Transverse colon (tissue), 4 donors: ENCODE measurements around the gene HDAC8. TPM values are rescaled to one million over a fixed set of nuclear protein-coding genes. Genes with fewer than 3 reads are reported as not detected.
"Not testable (repeated sequence)": the region's sequence is repeated elsewhere in the genome, so short reads cannot be mapped to it uniquely, and the experiment has no call there.

Source experiments
- DNase-seq: peaks from one replicate; pipeline ENCODE4 v3.0.0-alpha.2; 2019
- H3K27ac ChIP-seq, 4 donors: fragments of 200-600 bp; sonication (generic); 2 replicates each; pipeline ENCODE4 v1.5.1; 2016 to 2018; ENCODE audit warnings: inconsistent platforms in 4 of 4
- H3K27me3 ChIP-seq: fragments of 200-600 bp; sonication (generic); 2 replicates; pipeline ENCODE4 v1.5.1; 2017; ENCODE audit warnings: inconsistent platforms
- H3K36me3 ChIP-seq, 4 donors: fragments of 200-600 bp; sonication (generic); 2 replicates each; pipeline ENCODE4 v1.5.1; 2017 to 2019; ENCODE audit warnings: inconsistent platforms in 4 of 4
- H3K4me1 ChIP-seq, 4 donors: fragments of 200-600 bp; sonication (generic); 2 replicates each; pipeline ENCODE4 v1.5.1; 2017 to 2020; ENCODE audit warnings: inconsistent platforms in 4 of 4
- H3K4me3 ChIP-seq, 4 donors: fragments of 200-600 bp; sonication (generic); 1 replicate in 1 of 4; 2 replicates in 3 of 4; pipeline versions ENCODE4 v1.5.1 to v1.6.1; 2017 to 2019; ENCODE audit warnings: inconsistent platforms in 4 of 4
- H3K9me3 ChIP-seq, 2 donors: fragments of 200-600 bp; sonication (generic); 2 replicates each; pipeline ENCODE4 v1.5.1; 2017 to 2019; ENCODE audit warnings: inconsistent platforms in 2 of 2
- CTCF ChIP-seq, 5 experiments: fragments of 200-600 bp in 3 of 5; fragments of 450-650 bp in 2 of 5; sonication (generic) in 3 of 5; IDR thresholded peaks; 1 replicate in 2 of 5; 2 replicates in 3 of 5; pipeline ENCODE4 v1.5.1; 2016 to 2017; ENCODE audit warnings: antibody characterized with exemption in 5 of 5, inconsistent platforms in 3 of 5, mild to moderate bottlenecking in 2 of 5, moderate library complexity in 1 of 5
- EP300 ChIP-seq: sonication (generic); formaldehyde crosslinking; IDR thresholded peaks from one replicate; pipeline ENCODE4 v1.6.1; 2017; ENCODE audit warnings: antibody characterized with exemption, low read depth
- POLR2A ChIP-seq: fragments of 450-650 bp; IDR thresholded peaks from one replicate; pipeline ENCODE4 v1.6.1; 2016; ENCODE audit warnings: antibody characterized with exemption, mild to moderate bottlenecking, moderate library complexity
- POLR2AphosphoS5 ChIP-seq, 3 donors: sonication (generic); formaldehyde crosslinking; IDR thresholded peaks; one replicate each; pipeline ENCODE4 v1.6.1; 2016; ENCODE audit warnings: antibody characterized with exemption in 3 of 3
- whole genome bisulfite sequencing, 2 donors: methylation state at CpG; one replicate each; pipeline ENCODE4 v1.1.5; 2018; ENCODE audit warnings: low coverage in 1 of 2; 5-methylcytosine and 5-hydroxymethylcytosine counted together
- in situ Hi-C, 4 donors: fragments of 200-750 bp; cut with MboI; loops; one replicate each; pipeline versions ENCODE4 v1.15.0 to v1.15.1; 2017; ENCODE audit warnings: low sequenced_read_pairs in 3 of 4, low pct_ligation_motif_present in 1 of 4, low pct_unique_long_range_greater_than_20kb in 1 of 4
- intact Hi-C: fragments of 100-400 bp; cut with DNase I; formaldehyde crosslinking; loops from one replicate; pipeline ENCODE4 v1.15.1; 2023; ENCODE audit warnings: low total_unique reads
- total RNA-seq, 4 donors: library from RNA; depleted of rRNA; stranded (reverse); fragments of >200 nt; gene quantifications; one replicate each; pipeline ENCODE4 v1.1.0, GENCODE V29; 2016

The HDAC8 gene
- total RNA-seq, 4 donors from 2014 or later: 10.5 to 37.5 (median 18.4) TPM

GRCh38 chrX:72465889-72466288 lies 106.8 kb downstream of the HDAC8 start:
- no peaks in the 10 kb centered on the region for H3K27me3 ChIP-seq
- TF ChIP-seq POLR2AphosphoS5 (IDR thresholded peaks at IDR 0.05) (no peak), CTCF (IDR thresholded peaks at IDR 0.05) (no peak), EP300 (no peak), POLR2A (no peak)
- H3K9me3 ChIP-seq: no peaks in the 10 kb centered on the region
- H3K27ac ChIP-seq: no peak overlapping the region
- WGBS, 2 donors: 69 to 90% methylated on average over 2 of the region's 2 CpGs
- H3K4me1 ChIP-seq: no peaks in the 10 kb centered on the region
- in situ Hi-C loops: no loop called here
- intact Hi-C loops: no loop called here
- no peaks in the 10 kb centered on the region for H3K36me3 ChIP-seq
- no peak overlapping the region for H3K4me3 ChIP-seq
- DNase-seq: no peak

- in situ Hi-C loops: no loop called here
- H3K4me3 ChIP-seq: no peak overlapping the region
- no peak for TF ChIP-seq CTCF (IDR thresholded peaks at IDR 0.05)
- TF ChIP-seq POLR2AphosphoS5 (IDR thresholded peaks at IDR 0.05): no peak
- no peak for TF ChIP-seq POLR2A
- no peak for TF ChIP-seq EP300
- no peaks in the 10 kb centered on the region for H3K9me3 ChIP-seq
- WGBS, 2 donors: 62 to 64% methylated on average over 4 to 5 of the region's 5 CpGs
- no peak overlapping the region for H3K27ac ChIP-seq
- H3K27me3 ChIP-seq: no peaks in the 10 kb centered on the region
- intact Hi-C loops: no loop called here
- no peak for DNase-seq
- no peaks in the 10 kb centered on the region for H3K36me3 ChIP-seq
- no peaks in the 10 kb centered on the region for H3K4me1 ChIP-seq
Measured at GRCh38 chrX:72461766-72462165, 110.9 kb downstream of the HDAC8 start.

- Histone ChIP-seq H3K36me3 (no peaks in the 10 kb centered on the region), H3K27me3 (no peaks in the 10 kb centered on the region), H3K27ac (no peak overlapping the region), H3K4me1 (no peaks in the 10 kb centered on the region), H3K9me3 (no peaks in the 10 kb centered on the region), H3K4me3 (no peak overlapping the region)
- DNase-seq: no peak
- 65 to 100% methylated on average over 1 to 2 of the region's 2 CpGs for WGBS, 2 donors
- intact Hi-C loops: no loop called here
- no peak for TF ChIP-seq POLR2A
- no peak for TF ChIP-seq EP300
- TF ChIP-seq CTCF (IDR thresholded peaks at IDR 0.05): no peak
- no peak for TF ChIP-seq POLR2AphosphoS5 (IDR thresholded peaks at IDR 0.05)
- in situ Hi-C loops: no loop called here
Measured at GRCh38 chrX:72461288-72461687, 111.4 kb downstream of the HDAC8 start.

GRCh38 chrX:72460715-72461114 lies 111.9 kb downstream of the HDAC8 start:
- Histone ChIP-seq H3K4me3 (no peak overlapping the region), H3K4me1 (no peaks in the 10 kb centered on the region), H3K9me3 (no peaks in the 10 kb centered on the region), H3K27me3 (no peaks in the 10 kb centered on the region), H3K36me3 (no peaks in the 10 kb centered on the region), H3K27ac (no peak overlapping the region)
- intact Hi-C loops (no loop called here), in situ Hi-C loops (no loop called here)
- TF ChIP-seq POLR2A (no peak), EP300 (no peak), POLR2AphosphoS5 (IDR thresholded peaks at IDR 0.05) (no peak), CTCF (IDR thresholded peaks at IDR 0.05) (no peak)
- DNase-seq: no peak
- WGBS, 2 donors: 85 to 86% methylated on average over 1 of the region's 1 CpG

- H3K4me3 ChIP-seq, in situ Hi-C loops, intact Hi-C loops, H3K27ac ChIP-seq, H3K27me3 ChIP-seq, DNase-seq, H3K4me1 ChIP-seq, H3K36me3 ChIP-seq, H3K9me3 ChIP-seq: not testable (repeated sequence)
- WGBS, 2 donors: 96% methylated on average over 1 of the region's 1 CpG; no CpG with 5 or more reads in 1 of the 2 donors
Measured at GRCh38 chrX:72449034-72449433, 123.6 kb downstream of the HDAC8 start.

- in situ Hi-C loops, DNase-seq, H3K27me3 ChIP-seq, H3K9me3 ChIP-seq, H3K4me3 ChIP-seq, H3K4me1 ChIP-seq, H3K36me3 ChIP-seq, H3K27ac ChIP-seq, intact Hi-C loops: not testable (repeated sequence)
- 95% methylated on average over 15 of the region's 16 CpGs; no CpG with 5 or more reads in 1 of the 2 donors for WGBS, 2 donors
Measured at GRCh38 chrX:72440764-72441163, 131.9 kb downstream of the HDAC8 start.
